Hepatic stellate cell (primary cell): Measurements from ENCODE around the gene DAP.
"Not testable (repeated sequence)": the region's sequence is repeated elsewhere in the genome, so short reads cannot be mapped to it uniquely, and the experiment has no call there.

Source experiments
- DNase-seq: peaks from one replicate; pipeline ENCODE4 v3.0.0; 2011; ENCODE audit warnings: low spot score

The DAP gene, protein sequence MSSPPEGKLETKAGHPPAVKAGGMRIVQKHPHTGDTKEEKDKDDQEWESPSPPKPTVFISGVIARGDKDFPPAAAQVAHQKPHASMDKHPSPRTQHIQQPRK

DNA sequence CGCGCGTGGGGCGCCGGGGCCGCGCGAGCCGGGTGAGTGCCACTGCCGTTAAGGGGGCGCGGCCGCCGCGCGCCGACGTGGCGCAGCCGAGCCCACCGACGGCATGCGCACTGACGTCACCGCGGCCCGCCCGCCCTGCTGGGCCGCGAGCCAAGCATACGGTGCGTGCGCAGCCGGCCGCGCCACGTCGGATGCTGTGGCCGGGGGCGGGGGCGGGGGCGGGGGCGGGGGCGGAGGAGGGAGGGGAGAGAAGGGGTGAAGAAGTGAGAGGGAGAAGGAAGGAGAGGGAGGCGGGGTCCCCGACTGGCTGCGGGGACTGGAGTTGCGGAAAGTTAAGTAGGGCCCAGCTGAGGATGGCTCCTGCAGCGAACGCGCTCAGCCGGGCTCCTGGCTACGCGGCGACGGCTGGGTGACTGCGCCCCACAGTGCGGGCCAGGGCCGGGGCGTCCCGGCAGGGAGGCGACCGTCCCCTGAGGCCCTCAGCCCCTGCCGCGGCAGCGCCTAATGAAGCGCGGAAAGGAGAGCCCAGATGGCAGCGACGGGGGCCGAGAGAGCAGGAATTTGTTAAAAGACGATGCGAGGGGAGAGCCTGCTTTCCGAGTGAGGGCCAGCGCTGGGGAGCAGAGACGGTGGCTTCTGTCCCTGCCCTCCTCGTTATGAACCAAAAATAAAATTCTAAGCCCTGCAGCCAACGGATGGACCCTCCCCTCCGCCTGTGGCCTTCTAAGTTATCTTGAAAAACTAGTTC, at the start of gene DAP:
DAP (minus strand) TSS at position 50 of the 748 bp plus-strand sequence. CDS start 166 bp downstream, outside the sequence.
- peak; percentile 84 for DNase-seq

DNA sequence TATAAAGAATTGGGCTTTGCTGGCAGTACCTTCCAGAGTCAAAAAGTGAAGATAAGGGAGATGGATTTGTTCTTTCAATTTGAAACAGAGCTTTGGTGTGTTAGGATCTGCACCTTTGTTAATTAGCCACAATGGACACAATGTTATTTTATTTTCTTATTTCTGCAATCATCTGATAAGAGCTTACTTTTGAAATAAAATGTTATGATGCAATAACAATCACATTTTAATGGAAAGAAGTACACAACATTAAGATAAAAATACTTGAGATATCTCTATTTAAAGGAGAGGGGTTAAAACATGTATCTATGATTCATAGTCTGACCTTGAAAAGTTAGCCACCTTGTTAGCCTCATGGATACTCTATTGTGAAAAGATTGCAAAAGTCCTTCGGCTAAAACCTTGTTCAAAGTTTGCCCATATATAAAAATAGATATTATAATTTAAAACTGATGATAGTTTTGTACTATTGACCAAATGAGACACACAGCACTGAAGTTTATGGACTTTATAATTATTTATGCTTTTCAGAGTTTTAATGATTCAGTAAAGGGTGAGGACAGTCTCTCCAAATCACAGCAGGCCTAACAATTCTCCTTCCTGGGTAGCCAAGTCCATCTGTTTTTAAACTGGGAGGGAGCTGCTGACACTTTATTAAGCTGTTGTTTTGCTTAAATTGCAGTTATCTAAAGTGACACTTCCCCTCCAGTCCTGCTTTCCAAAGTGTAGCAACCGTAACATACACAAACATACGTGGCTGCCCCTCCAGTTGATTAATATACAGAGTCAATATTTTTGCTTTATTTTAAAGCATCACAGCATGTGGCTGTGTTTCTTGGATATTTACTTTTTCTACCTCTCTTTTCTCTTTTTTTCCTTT, 47.6 kb upstream of the DAP start:
- DNase-seq: no peak

DNA sequence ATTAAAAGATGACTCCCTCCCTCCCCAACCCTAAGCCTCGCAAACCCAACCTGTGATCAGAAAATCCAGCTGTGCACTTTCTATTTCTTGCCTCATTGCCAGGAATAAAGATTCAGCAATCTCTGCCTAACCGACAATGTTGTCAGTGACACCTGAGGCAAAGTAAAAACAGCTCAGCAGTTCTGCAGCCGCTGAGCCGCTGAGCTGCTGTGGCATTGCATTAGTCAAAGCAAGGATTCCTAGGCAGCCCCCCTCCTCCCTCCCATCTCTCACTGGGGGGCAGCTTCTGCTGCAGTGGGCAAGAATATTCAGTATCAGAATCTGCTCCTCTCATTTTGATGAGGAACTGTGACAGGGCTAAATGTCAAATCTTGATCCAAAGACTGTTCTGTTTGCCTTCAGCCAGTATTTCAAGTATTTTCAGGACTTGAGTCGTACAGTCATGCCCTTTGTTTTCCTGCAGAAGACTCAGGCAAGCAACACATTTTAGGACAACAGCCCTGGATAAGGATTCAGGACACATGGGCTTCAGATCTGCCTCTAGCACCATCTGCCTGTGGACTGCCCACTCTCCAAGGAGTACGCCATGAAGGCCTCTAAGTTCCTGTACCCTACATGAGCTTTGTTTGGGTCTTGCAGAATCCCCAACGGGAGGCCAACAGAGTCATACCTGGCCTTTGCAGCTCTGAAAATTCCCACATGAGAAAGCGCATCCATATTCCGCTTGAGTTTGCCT, 41.1 kb upstream of the DAP start:
- no peak for DNase-seq

DNA sequence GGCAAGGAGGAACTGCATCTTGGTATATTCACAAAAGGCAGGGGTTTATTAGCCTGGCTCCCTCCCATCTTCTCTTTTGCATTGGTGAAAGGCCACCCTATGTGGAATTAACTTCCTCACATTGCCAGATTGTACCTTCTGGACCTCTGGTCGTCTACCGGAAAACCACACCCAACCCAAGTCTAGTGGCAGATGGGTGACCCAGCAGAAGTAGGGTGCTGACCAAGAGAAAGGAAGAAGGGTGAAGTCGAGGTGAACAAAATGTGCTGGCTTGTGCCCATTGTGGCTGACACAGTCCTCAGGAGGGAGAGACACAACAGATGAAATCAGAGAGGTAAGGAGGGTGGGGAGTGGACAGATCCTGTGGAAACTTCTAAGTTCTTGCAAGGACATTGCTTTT, 39.8 kb upstream of the DAP start:
- no peak for DNase-seq

DNA sequence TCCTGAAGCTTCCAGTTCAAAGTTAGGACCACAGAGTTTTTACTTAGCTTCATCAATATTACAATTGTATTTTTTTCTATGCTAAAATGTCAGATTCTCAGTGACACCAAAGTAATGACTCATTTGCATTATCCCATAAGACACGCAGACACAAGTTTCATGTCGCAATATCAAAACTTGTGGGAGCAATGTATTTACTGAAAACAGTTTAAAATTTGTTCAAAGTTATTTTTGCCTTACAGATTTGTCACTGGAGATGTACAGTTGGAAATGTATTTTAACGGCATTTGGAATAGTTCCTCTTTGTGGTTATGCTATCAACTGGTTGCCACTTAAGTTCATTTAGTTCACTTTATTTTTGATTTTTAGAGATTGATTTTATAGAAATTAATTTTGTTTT, 36.2 kb upstream of the DAP start:
- DNase-seq: no peak

DNA sequence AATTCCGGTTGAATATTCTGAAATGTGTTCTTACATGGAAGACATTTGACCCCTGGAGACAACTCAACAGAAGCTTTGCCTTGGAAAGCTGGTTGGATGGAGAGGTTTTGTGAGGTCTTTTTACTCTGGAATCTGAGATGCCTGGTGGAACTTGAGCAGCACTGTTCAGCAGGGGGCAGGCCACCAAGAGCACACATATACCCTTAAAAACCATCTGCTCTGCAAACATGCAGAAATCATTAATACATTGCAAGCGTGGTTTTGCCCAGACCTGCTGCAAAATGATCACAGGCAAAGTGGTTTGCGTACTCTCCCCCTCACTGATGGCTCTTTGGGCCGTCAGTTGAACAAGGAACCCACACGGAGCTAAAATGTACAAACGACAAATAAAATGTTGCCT, 32.8 kb upstream of the DAP start:
- no peak for DNase-seq

DNA sequence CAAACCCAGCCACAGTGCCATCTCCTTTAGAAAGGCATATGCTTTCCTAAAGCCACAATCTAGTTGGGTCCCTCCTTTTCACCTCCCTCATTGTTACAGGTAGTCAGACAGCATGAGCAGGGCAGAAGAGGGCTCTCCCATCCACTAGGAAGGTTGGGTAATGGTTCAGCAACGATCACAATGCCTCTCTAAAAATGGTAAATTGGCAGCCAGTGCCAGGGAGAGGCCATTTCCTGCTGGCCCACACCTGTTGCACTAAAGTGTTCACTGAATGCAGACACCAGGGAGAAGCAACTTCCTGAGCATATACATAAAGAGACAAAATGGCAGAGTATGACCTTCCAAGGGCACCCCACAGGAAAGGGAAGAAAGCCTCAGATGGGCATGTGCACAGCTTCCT, 31.3 kb upstream of the DAP start:
- no peak for DNase-seq

DNA sequence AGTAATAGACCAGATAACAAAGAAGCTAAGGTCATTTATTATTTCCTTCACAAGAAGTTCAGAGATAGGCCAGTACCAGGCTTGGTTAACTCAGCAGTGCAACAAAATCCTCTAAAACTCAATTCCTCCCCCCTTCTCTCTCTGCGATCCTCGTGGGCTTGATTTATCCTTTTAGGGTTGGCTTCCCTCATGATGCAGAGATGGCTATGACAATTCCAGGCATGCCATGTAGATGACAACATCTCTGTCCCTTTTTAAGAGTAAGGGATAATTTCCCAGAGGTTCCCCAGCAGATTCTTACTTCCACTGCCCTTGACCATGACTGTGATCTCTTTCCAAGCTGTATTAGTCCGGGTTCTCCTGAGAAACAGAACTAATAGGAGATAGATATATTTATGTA, 28.7 kb upstream of the DAP start:
- DNase-seq: peak; percentile 41

DNA sequence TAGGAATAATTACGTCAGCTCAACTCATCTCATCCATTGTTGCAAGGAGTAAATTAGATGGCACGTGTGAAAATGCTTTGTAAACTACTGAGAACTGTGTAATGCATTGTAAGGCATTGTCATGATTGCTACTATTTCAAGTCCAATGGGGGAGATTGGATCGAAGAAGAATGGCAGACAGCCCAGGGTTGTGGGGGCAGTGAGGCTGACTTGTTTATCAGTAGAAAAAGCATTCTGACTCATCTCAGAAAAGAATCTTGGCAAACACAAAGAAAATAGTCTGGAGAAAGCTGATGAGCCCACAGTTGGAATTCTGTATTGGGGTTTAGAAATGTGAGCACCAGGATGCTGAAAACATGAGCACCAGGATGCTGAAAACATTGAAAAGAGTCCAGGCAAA, 28.0 kb upstream of the DAP start:
- peak; percentile 46 for DNase-seq

DNA sequence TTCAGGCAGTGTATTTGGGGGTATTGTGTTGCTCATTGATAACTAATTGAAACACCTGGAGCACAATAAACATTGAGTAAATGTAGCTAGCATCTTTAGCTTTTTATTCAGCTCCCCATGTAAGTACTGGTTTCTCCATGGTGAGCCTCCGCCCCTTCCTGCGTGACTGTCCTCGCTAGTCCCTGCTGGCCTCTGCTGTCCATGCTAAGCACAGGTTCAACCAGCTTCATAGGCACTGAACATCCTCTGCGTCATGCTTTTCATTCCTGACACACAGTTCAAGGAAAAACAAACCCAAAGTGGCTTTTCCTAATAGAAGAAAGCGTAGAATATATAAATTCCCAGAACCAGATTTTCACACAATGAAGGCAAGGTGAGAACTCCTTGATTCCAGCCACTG, 27.3 kb upstream of the DAP start:
- no peak for DNase-seq

DNA sequence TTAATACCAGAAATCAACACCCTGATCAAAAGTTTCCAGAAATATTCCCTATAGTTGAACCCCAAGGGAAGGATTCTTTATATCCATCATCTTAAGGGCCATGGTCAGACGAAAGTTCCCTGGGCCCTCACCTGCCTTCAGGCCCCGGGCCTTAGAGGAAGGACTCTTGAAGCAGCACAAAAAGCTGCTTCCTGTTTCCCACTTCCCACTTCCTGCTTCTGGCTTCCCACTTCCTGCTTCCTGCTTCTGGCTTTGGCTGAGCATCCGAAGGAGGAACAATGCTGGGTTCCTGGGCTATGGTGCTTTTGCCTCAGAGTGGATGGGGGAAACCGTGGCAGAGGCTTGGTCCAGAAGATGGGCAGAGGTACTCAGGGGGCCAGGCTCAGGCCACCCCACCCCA, 25.8 kb upstream of the DAP start:
- no peak for DNase-seq

DNA sequence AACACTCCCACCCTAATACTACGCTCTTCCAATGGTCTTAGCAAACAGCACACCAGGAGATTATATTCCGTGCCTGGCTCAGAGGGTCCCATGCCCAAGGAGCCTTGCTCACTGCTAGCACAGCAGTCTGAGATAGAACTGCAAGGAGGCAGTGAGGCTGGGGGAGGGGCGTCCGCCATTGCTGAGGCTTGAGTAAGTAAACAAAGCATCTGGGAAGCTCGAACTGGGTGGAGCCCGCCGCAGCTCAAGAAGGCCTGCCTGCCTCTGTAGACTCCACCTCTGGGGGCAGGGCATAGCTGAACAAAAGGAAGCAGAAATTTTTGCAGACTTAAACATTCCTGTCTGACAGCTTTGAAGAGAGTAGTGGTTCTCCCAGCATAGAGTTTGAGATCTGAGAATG, 19.2 kb upstream of the DAP start:
- DNase-seq: not testable (repeated sequence)

DNA sequence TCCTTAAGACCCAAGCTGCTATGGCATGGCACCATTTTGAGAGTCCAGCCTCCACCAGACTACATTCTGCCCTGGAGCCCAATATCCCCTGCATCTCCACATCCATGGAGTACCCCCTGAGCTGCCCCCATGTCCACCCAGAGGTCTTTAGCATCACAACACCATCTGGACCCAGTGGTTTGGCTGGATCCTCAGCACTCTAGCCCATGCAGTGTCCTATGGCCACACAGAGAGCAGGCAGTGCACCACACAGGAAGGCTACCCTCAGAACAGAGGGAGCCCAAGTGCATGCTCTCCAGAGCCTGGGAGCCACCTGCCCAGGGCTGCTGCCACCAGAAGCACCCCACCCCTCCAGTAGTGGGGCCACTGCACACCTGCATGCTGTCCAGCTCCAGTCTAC, 18.6 kb upstream of the DAP start:
- DNase-seq: no peak

DNA sequence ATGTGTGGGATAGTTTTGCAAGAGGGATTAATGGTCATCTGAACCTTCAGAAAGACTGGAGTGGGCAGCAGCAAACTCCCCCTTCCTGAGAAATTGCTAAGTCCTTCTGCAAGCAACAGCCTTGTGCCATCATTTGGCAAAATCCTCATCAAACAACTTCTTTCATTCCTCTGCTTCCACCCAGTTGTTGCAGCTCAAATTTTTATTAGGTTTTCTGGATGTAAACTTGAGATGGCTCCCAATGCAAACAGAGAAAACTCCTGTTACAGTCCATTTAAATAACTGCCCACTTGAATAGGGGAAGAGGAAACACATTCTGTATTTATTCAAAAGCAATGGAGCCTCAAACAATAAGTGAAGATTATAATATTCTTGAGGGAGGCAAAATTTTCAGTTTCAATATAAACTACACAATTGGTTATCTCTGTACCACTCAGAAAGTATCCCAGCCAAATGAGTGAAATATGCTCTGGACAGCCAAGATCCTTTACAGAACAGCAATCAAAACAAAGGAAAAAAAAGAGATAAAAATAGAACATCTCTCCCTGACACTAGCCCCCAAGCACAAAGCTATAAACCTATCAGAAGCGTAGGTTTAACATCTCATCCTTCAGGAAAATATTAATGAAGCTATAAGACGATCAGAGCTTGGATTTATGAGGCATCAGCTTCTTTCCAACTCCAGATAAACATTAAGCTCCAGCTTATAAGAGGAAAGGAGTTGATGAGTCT, 17.3 kb upstream of the DAP start:
- DNase-seq: no peak

DNA sequence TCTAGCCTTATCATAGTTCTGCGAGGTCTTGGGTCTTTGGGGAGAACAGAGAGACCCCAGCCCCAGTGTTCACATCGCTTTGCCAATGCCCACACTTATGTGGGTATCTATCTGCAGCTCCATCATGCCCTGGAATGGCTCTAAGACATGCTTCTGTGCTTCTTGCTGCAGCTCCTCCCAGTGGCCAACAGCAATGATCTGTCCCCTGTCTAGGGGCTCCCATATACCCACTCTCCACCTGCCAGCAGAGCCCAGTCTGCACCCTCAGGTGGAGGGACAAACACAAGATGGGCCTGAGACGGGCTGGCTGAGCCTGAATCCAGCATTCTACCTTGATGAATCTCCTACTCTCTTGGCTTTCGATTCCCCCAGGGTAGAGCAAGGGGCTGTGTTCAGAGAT, 14.6 kb upstream of the DAP start:
- no peak for DNase-seq

DNA sequence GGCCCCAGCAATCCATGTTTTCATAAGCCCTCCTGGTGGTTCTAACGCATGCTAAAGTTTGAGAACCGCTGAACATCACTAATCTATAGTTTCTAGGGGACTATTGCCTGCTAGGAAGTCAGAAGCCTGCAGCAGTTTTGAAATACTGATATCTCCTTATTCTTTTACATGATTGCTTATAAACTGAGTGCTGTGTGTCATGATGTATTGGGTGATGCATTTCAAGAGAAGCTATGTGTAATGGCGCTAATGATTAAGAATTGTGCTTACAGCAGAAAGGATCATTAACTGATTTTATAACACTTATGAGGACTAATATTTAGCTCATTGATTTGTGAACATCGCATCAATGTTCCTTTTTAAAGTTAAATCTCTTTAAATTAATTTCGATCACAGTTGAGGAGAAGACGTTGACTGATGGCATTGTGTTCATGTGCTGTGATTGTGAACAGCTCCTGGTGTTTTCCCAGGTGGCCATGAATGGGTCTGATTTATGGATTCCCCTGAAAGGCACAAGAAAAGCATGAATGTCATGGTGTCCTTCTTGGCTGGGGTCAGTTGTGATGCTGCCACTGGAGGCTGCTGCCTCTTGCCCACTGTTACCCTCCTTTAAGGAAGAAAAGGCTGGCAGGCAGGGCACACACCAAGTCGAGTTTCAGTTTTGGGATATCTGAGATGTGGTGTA, 12.0 kb upstream of the DAP start:
- no peak for DNase-seq

DNA sequence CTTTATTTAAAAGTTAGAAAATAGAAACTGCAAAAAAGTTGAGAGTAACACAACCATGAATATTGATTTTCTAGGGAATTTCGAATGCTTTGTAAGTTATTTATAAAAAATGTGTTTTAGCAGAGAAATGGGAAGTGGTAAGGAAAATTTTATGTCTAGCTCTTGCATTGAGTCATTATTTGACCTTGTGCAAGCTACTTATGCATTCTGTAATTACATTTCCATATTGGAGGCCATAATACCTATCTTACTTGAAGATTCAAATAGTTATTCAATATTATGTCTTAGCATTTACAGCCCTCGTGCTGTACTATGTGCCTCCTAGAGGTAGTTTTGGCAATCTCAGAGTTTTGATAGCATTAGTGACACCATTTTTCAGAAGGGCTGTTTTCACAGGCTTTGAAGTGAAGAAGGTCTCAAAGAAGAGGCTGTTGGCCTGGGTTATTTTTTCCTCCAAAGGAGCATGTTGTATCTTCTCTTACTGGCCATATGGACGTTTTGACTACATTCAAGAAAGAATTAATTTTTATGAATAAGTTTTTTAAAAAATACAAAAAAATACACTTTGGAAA, 7.4 kb upstream of the DAP start:
- DNase-seq: no peak

DNA sequence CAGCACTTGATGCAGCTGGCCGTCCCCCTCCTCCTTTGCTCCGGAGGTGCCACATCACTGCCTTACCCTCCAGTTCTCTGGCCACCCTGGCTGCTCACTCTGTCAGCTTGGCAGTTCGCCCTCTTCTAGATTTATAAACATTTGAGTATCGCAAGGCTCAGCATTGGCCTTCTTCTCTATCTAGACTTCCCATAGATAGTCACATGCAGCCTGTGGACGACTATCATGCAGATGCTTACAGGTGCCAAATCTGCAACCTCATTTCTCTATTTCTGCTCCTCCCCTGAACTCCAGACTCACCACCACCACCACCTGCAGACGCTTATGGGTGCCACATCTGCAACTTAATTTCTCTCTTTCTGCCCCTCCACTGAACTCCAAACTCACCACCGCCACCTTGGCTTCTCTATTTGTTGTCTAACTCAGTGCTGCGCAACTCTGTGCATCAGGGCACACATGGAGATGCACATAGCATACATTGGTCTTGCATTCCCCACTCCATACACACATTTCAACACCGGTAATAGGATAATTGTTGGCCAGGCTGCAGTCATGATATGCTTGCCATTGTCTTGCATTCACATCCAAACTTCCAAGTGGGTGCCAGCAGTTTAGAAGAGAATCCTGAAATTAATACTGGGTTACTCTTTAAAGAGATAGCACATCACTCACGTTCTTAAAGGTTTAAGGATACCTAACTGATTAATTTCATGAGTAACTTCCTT, 1.9 kb upstream of the DAP start:
- DNase-seq: no peak

DNA sequence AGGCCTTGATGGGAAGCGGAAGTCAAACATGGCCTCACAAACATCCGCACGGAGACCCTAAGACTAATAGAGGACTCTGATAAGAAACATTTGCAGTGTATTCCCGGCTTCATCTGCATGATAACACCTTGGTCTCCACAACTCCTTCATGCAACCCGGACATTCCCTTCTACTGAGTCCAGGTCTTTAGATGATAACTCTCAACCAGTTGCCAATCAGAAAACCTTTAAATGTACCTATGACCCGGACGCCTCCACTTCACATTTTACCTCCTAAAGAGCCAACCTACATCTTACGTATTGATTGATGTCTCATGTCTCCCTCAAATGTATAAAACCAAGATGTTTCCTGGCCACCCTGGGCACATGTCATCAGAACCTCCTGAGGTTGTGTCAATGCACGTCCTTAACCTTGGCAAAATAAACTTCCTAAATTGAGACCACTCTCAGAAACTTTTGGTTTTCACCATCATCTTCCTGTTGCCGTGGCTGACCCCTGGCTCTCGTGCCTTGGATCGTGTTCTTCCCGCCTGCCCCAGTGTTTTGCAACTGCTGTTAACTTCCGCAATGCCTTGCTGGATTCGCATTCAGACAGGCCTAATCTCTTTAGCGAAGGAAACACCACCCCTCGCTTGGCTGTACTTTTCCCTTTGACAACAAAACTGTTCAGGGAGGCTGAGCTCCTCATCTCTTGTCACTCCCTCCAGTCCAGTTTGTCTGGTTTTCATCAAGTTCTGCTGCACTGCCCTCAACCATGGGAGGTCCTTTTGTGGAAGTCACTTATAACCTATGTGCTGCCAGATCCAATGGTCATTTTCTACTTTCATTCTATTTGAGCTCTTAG, 1.1 kb upstream of the DAP start:
- no peak for DNase-seq

DNA sequence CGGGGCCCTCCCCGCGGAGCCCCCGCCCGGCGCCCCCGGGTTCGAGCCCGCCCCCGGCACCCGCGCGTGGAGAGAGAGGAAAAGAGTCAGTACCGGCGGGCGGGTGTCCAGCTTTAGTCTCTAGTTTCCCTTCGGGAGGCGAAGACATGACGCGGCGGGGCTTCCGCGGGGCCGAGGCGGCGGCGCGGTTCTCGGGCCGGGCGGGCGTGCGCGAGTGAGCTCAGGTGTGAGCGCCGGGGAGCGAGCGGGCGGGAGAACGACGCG, 181 bp downstream of the DAP start:
- DNase-seq: no peak
